BJ (cell line): ENCODE results near the gene CASP6. TPM values are rescaled to one million over a fixed set of nuclear protein-coding genes. Genes with fewer than 3 reads are reported as not detected.

ENCODE experiments used
- CTCF ChIA-PET: fragments of 350-600 bp; formaldehyde crosslinking; extraction: SDS; loops from one replicate; lab custom pipeline; 2021; ENCODE audit warnings: antibody characterized with exemption, inconsistent platforms; lab: Yijun Ruan, JAX
- POLR2A ChIA-PET: fragments of 300-600 bp; sonication (Branson Sonifier 250); formaldehyde crosslinking; extraction: SDS; loops from one replicate; lab custom pipeline; 2021; ENCODE audit warnings: antibody characterized with exemption; lab: Charles Lee
- DNase-seq: peaks from one replicate; pipeline ENCODE4 v3.0.0-alpha.2; 2011; ENCODE audit warnings: low read depth
- H3K27me3 ChIP-seq: 2 replicates; pipeline ENCODE4 v1.6.0; 2011; ENCODE audit warnings: low read length; ENCODE audit not compliant: control insufficient read depth, insufficient read depth
- H3K36me3 ChIP-seq: 2 replicates; pipeline ENCODE4 v1.5.1; 2011; ENCODE audit warnings: low read length; ENCODE audit not compliant: control insufficient read depth, insufficient read depth
- H3K4me3 ChIP-seq: 2 replicates; pipeline ENCODE4 v1.5.1; 2011; ENCODE audit warnings: low read depth, mild to moderate bottlenecking, control low read depth, low read length
- CTCF ChIP-seq: IDR thresholded peaks from 2 replicates; pipeline ENCODE4 v1.5.1; 2011; ENCODE audit warnings: low read depth, mild to moderate bottlenecking, control low read depth, inconsistent platforms, low read length, moderate library complexity; ENCODE audit not compliant: insufficient read depth
- polyA plus RNA-seq: library from polyadenylated mRNA; depleted of rRNA; stranded (reverse); fragments of >200 nt; gene quantifications from 2 replicates; pipeline ENCODE4 v1.2.3, GENCODE V29; 2011

The CASP6 gene
- polyA plus RNA-seq, 1 experiment: 17.0 TPM

GRCh38 chr4:109729117-109729717, 26.0 kb upstream of the CASP6 start:
- H3K36me3 ChIP-seq: no peaks in the 10 kb centered on the region
- no peaks in the 10 kb centered on the region for H3K27me3 ChIP-seq
- peak overlapping the region; percentile 79 for H3K4me3 ChIP-seq
- DNase-seq: no peak
- CTCF ChIA-PET: interaction anchor here (0.8 to 1.5 kb wide), 2 partner anchors 8 to 26 kb away, joined by 3 read pairs; partner anchors contain the start of gene CASP6
- POLR2A ChIA-PET: no interaction called here
- no peak for TF ChIP-seq CTCF

- H3K27me3 ChIP-seq: no peaks in the 10 kb centered on the region
- H3K4me3 ChIP-seq: peak overlapping the region; percentile 11; the same call in 1 of the 2 replicates
- no peaks in the 10 kb centered on the region for H3K36me3 ChIP-seq
- DNase-seq: no peak
- ChIA-PET POLR2A (no interaction called here), CTCF (no interaction called here)
- TF ChIP-seq CTCF: no peak
Observed at GRCh38 chr4:109728385-109728784, 25.1 kb upstream of the CASP6 start.

GRCh38 chr4:109723110-109723509, 19.9 kb upstream of the CASP6 start:
- H3K4me3 ChIP-seq: no peak overlapping the region
- POLR2A ChIA-PET: no interaction called here
- H3K36me3 ChIP-seq: no peaks in the 10 kb centered on the region
- no peak for DNase-seq
- CTCF ChIA-PET: interaction anchor here (0.6 to 0.7 kb wide), 2 partner anchors 14 to 33 kb away, joined by 3 read pairs; no protein-coding TSS in a partner anchor
- no peaks in the 10 kb centered on the region for H3K27me3 ChIP-seq
- no peak for TF ChIP-seq CTCF

GRCh38 chr4:109722357-109722756, 19.1 kb upstream of the CASP6 start:
- TF ChIP-seq CTCF: no peak
- ChIA-PET POLR2A (no interaction called here), CTCF (no interaction called here)
- no peak overlapping the region for H3K4me3 ChIP-seq
- H3K36me3 ChIP-seq: no peaks in the 10 kb centered on the region
- H3K27me3 ChIP-seq: no peaks in the 10 kb centered on the region
- no peak for DNase-seq

- Histone ChIP-seq H3K36me3 (no peaks in the 10 kb centered on the region), H3K4me3 (no peak overlapping the region), H3K27me3 (no peaks in the 10 kb centered on the region)
- TF ChIP-seq CTCF: no peak
- CTCF ChIA-PET: interaction anchor here (0.5 to 0.9 kb wide), 2 partner anchors 8 to 9 kb away, joined by 3 to 5 read pairs; partner anchors contain the start of gene PLA2G12A
- POLR2A ChIA-PET: no interaction called here
- DNase-seq: no peak
Observed at GRCh38 chr4:109721033-109721432, 17.8 kb upstream of the CASP6 start.
